Caco-2 (cell line): ENCODE measurements around the gene PAPOLG. TPM values are rescaled to one million over a fixed set of nuclear protein-coding genes. Genes with fewer than 3 reads are reported as not detected.

ENCODE experiments used
- BruUV-seq: library from RNA; stranded (reverse); fragments of 400-500 nt; replicated peaks from 2 replicates; lab custom pipeline; 2021; lab: Mats Ljungman, UMichigan
- CTCF ChIA-PET: fragments of 300-600 bp; sonication (Branson Sonifier 250); formaldehyde crosslinking; loops from one replicate; lab custom pipeline; 2022; ENCODE audit warnings: antibody characterized with exemption; lab: Charles Lee
- POLR2A ChIA-PET: fragments of 300-600 bp; sonication (Branson Sonifier 250); formaldehyde crosslinking; loops from one replicate; lab custom pipeline; 2022; ENCODE audit warnings: antibody characterized with exemption; lab: Charles Lee
- DNase-seq, 2 experiments: peaks; one replicate each; pipeline versions ENCODE4 v3.0.0 to v3.0.0-alpha.2; 2020 to 2022
- H3K27me3 ChIP-seq: replicated peaks from 2 replicates; pipeline ENCODE4 v1.6.0; 2011; ENCODE audit warnings: low read length; ENCODE audit not compliant: control insufficient read depth, insufficient read depth
- H3K36me3 ChIP-seq: 2 replicates; pipeline ENCODE4 v1.5.1; 2011; ENCODE audit warnings: low read length; ENCODE audit not compliant: control insufficient read depth, insufficient read depth
- H3K4me1 ChIP-seq: fragments of 250-450 bp; sonication (Bioruptor Pico); 2 replicates; pipeline ENCODE4 v1.5.1; 2020; ENCODE audit warnings: mild to moderate bottlenecking
- H3K4me3 ChIP-seq: 2 replicates; pipeline ENCODE4 v1.5.1; 2011; ENCODE audit warnings: low read depth, mild to moderate bottlenecking, control low read depth, low read length
- H3K9me3 ChIP-seq: fragments of 250-450 bp; sonication (Bioruptor Pico); 2 replicates; pipeline ENCODE4 v1.5.1; 2020; ENCODE audit warnings: mild to moderate bottlenecking, moderate library complexity
- H3K27ac Mint-ChIP-seq: one replicate; pipeline ENCODE4 v1.8.0; 2022; ENCODE audit warnings: mixed read lengths; ENCODE audit not compliant: unreplicated experiment
- H3K27me3 Mint-ChIP-seq: one replicate; pipeline ENCODE4 v1.8.0; 2022; ENCODE audit warnings: mixed read lengths; ENCODE audit not compliant: insufficient read depth, unreplicated experiment
- H3K36me3 Mint-ChIP-seq: one replicate; pipeline ENCODE4 v1.8.0; 2022; ENCODE audit warnings: mild to moderate bottlenecking, mixed read lengths; ENCODE audit not compliant: insufficient read depth, unreplicated experiment
- H3K4me1 Mint-ChIP-seq: one replicate; pipeline ENCODE4 v1.8.0; 2022; ENCODE audit warnings: low read depth, mixed read lengths; ENCODE audit not compliant: unreplicated experiment
- H3K4me3 Mint-ChIP-seq: one replicate; pipeline ENCODE4 v1.8.0; 2022; ENCODE audit warnings: mild to moderate bottlenecking, moderate library complexity, mixed read lengths; ENCODE audit not compliant: unreplicated experiment
- H3K9me3 Mint-ChIP-seq: one replicate; pipeline ENCODE4 v1.8.0; 2022; ENCODE audit warnings: mixed read lengths; ENCODE audit not compliant: unreplicated experiment
- intact Hi-C: fragments of 100-400 bp; cut with micrococcal nuclease; formaldehyde crosslinking; loops from one replicate; pipeline ENCODE4 v1.10.0; 2022; ENCODE audit not compliant: unreplicated experiment
- total RNA-seq: library from RNA; stranded (reverse); gene quantifications from 2 replicates; pipeline ENCODE4 v1.2.3, GENCODE V29; 2022
- TF ChIP-seq, protein P1 (sequence below), 2 experiments: fragments of 200-600 bp in 1 of 2; IDR thresholded peaks; 1 replicate in 1 of 2; 2 replicates in 1 of 2; pipeline versions ENCODE4 v1.5.1 to v1.8.0; 2011 to 2022; ENCODE audit warnings: antibody characterized with exemption in 1 of 2, control low read depth in 1 of 2, inconsistent platforms in 1 of 2, low read depth in 1 of 2, low read length in 1 of 2, mild to moderate bottlenecking in 1 of 2, moderate library complexity in 1 of 2; ENCODE audit not compliant: insufficient read depth in 1 of 2, severe bottlenecking in 1 of 2, unreplicated experiment in 1 of 2

The PAPOLG gene
- total RNA-seq, 1 experiment from 2014 or later = 14.4 TPM

DNA sequence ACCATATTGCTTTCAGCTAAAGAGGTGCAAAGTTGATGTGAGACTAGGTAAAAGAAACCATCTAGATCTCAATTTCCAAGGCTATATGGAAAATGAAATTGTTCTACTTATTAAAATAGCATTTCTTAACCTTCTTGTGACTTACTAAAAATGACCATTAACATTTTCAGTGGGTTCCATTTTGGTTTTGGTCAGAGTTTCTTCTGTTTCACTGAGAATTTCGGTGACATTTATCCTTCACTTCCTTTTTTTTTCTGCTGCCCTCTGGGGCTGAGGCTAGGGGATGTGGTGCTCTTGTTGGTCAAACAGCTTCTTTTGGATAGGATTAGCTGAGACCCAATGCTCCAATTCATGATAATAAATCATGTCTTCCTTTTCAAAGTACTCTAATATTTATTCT lies 81.1 kb downstream of the PAPOLG start:
- no peaks in the 10 kb centered on the region for H3K36me3 Mint-ChIP-seq
- no peaks in the 10 kb centered on the region for H3K36me3 ChIP-seq
- no peaks in the 10 kb centered on the region for H3K27me3 ChIP-seq
- H3K4me3 Mint-ChIP-seq = no peak overlapping the region
- peaks cover 9% of the 10 kb centered on the region for H3K27me3 Mint-ChIP-seq
- no peaks in the 10 kb centered on the region for H3K4me1 Mint-ChIP-seq
- no peak overlapping the region for H3K4me3 ChIP-seq
- no peaks in the 10 kb centered on the region for H3K4me1 ChIP-seq
- no TSS peak for BruUV-seq
- H3K9me3 ChIP-seq = no peaks in the 10 kb centered on the region
- TF ChIP-seq, protein P1, sequence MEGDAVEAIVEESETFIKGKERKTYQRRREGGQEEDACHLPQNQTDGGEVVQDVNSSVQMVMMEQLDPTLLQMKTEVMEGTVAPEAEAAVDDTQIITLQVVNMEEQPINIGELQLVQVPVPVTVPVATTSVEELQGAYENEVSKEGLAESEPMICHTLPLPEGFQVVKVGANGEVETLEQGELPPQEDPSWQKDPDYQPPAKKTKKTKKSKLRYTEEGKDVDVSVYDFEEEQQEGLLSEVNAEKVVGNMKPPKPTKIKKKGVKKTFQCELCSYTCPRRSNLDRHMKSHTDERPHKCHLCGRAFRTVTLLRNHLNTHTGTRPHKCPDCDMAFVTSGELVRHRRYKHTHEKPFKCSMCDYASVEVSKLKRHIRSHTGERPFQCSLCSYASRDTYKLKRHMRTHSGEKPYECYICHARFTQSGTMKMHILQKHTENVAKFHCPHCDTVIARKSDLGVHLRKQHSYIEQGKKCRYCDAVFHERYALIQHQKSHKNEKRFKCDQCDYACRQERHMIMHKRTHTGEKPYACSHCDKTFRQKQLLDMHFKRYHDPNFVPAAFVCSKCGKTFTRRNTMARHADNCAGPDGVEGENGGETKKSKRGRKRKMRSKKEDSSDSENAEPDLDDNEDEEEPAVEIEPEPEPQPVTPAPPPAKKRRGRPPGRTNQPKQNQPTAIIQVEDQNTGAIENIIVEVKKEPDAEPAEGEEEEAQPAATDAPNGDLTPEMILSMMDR (IDR thresholded peaks at IDR 0.05; ENCODE audit: insufficient read depth in 1 of 2, low read depth in 1 of 2, low read length in 1 of 2, severe bottlenecking in 1 of 2, unreplicated experiment in 1 of 2) = no peak
- H3K9me3 Mint-ChIP-seq = no peaks in the 10 kb centered on the region
- DNase-seq = no peak
- ChIA-PET POLR2A (interaction anchor here (1.3 kb wide), 1 partner anchor 45 kb away, joined by 4 read pairs; the partner anchor contains the start of gene REL), CTCF (interaction anchor here (0.6 kb wide), 1 partner anchor 104 kb away, joined by 4 read pairs; no protein-coding TSS in a partner anchor)
- intact Hi-C loops = no loop called here
- no peak overlapping the region for H3K27ac Mint-ChIP-seq

DNA sequence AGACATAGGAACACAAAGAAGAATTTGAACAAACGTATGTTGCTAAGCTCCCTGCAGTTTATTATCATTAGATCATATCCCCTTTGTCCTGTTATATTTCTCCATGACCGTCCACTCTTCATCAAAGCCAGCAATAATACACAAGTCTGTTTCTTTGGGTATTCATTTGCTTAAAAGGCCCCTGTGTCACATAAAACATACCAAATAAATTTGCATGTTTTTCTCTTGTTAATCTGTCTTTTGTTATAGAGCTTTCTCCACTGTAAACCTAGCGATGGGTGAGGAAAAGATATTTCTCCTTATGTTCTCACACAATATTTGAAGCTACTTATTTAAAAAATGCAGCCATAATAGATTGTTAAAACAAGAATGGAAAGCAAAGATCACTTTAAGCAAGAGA lies 82.4 kb downstream of the PAPOLG start:
- peaks cover 9% of the 10 kb centered on the region for H3K27me3 Mint-ChIP-seq

DNA sequence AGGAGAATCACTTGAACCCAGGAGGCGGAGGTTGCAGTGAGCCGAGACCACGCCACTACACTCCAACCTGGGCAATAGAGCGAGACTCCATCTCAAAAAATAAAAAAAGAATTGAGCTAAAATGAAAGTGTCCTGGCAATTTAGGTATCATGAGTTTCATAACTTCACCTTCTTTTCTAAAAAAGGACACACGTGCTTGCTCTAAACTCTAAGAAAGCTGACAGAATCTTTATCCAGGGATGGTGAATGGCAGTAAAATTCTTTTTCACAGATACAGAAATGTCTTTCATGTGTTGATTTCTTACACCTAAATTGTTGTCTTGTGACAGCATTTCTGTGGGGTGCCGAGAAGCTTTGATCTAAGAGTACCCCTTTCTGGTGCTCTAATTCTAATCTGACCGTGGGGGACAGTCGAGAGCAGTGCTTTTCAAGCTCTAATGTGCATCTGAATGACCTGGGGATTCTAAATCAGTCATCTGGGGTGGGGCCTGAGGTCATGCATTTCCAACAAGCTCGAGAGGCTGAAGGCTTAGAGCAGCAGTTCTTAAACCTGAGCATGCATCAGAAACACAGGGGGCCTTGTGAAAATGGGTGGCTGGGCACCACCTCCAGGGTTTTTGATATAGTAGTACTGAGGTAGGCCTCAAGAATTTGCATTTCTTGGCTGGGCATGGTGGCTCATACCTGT lies 83.2 kb downstream of the PAPOLG start:
- no peaks in the 10 kb centered on the region for H3K9me3 Mint-ChIP-seq
- POLR2A ChIA-PET = no interaction called here
- Histone ChIP-seq H3K36me3 (no peaks in the 10 kb centered on the region), H3K4me3 (no peak overlapping the region), H3K9me3 (no peaks in the 10 kb centered on the region), H3K4me1 (no peaks in the 10 kb centered on the region), H3K27me3 (no peaks in the 10 kb centered on the region)
- CTCF ChIA-PET = no interaction called here
- H3K4me1 Mint-ChIP-seq = no peaks in the 10 kb centered on the region
- peaks cover 7% of the 10 kb centered on the region for H3K27me3 Mint-ChIP-seq
- H3K36me3 Mint-ChIP-seq = no peaks in the 10 kb centered on the region
- no peak for DNase-seq
- intact Hi-C loops = no loop called here
- H3K27ac Mint-ChIP-seq = no peak overlapping the region
- H3K4me3 Mint-ChIP-seq = no peak overlapping the region
- no TSS peak for BruUV-seq
- TF ChIP-seq, protein P1 (IDR thresholded peaks at IDR 0.05; ENCODE audit: insufficient read depth in 1 of 2, low read depth in 1 of 2, low read length in 1 of 2, severe bottlenecking in 1 of 2, unreplicated experiment in 1 of 2) = no peak

More for the DNA sequence above, 82.4 kb downstream of the PAPOLG start:
- ChIA-PET CTCF (no interaction called here), POLR2A (interaction anchor here (0.7 to 1.3 kb wide), 2 partner anchors 11 to 43 kb away, joined by 4 to 9 read pairs; partner anchors contain the start of gene REL)
- Histone ChIP-seq H3K36me3 (no peaks in the 10 kb centered on the region), H3K4me1 (no peaks in the 10 kb centered on the region), H3K27me3 (no peaks in the 10 kb centered on the region), H3K9me3 (no peaks in the 10 kb centered on the region), H3K4me3 (no peak overlapping the region)
- H3K9me3 Mint-ChIP-seq = no peaks in the 10 kb centered on the region
- H3K36me3 Mint-ChIP-seq = no peaks in the 10 kb centered on the region
- BruUV-seq = no TSS peak
- intact Hi-C loops = no loop called here
- no peak overlapping the region for H3K4me3 Mint-ChIP-seq
- TF ChIP-seq, protein P1 (IDR thresholded peaks at IDR 0.05; ENCODE audit: insufficient read depth in 1 of 2, low read depth in 1 of 2, low read length in 1 of 2, severe bottlenecking in 1 of 2, unreplicated experiment in 1 of 2) = no peak
- DNase-seq = no peak
- no peaks in the 10 kb centered on the region for H3K4me1 Mint-ChIP-seq
- H3K27ac Mint-ChIP-seq = no peak overlapping the region
